PC-3 (cell line): ENCODE measurements around the gene CCDC197.

Source experiments
- CTCF ChIP-seq: fragments of 300-600 bp; sonication (generic); conservative IDR thresholded peaks from 2 replicates; pipeline ENCODE4 v1.5.1; 2017; ENCODE audit warnings: antibody characterized with exemption, low read depth, mild to moderate bottlenecking, low read length
- EZH2phosphoT487 ChIP-seq: fragments of 300-600 bp; sonication (generic); IDR thresholded peaks from 2 replicates; pipeline ENCODE4 v1.6.1; 2018; ENCODE audit warnings: mild to moderate bottlenecking, antibody characterized with exemption, low read length, borderline replicate concordance

- TF ChIP-seq CTCF (no peak), EZH2phosphoT487 (no peak)
Measured at GRCh38 chr14:93957751-93958566, 39.1 kb upstream of the CCDC197 start.
